Endothelial cell of umbilical vein (primary cell): ENCODE measurements around the gene VEGFA. TPM values are rescaled to one million over a fixed set of nuclear protein-coding genes. Genes with fewer than 3 reads are reported as not detected.

Experiments
- BruUV-seq: library from RNA; stranded (reverse); fragments of 400-500 nt; replicated peaks from 2 replicates; lab custom pipeline; 2021; lab: Mats Ljungman, UMichigan
- CTCF ChIA-PET: fragments of 300-600, 350-600 bp; sonication (Branson Sonifier 250); formaldehyde crosslinking; loops from one replicate; lab custom pipeline; 2021; ENCODE audit warnings: antibody characterized with exemption, inconsistent platforms; lab: Charles Lee
- POLR2A ChIA-PET: fragments of 300-600, 350-600 bp; sonication (Branson Sonifier 250); formaldehyde crosslinking; loops from one replicate; lab custom pipeline; 2021; ENCODE audit warnings: antibody characterized with exemption, inconsistent platforms; lab: Charles Lee
- DNase-seq: peaks from one replicate; pipeline ENCODE4 v3.0.0-alpha.2; 2011; ENCODE audit warnings: low read depth, low spot score
- FAIRE-seq: peaks from 2 replicates; lab custom pipeline; 2011; peaks lifted over from hg19 to GRCh38; lab: Jason Lieb, UNC
- H2AFZ ChIP-seq: 2 replicates; pipeline ENCODE4 v1.6.0; 2012; ENCODE audit warnings: low read depth, low read length, control low read depth, inconsistent platforms
- H3K27ac ChIP-seq: 2 replicates; pipeline ENCODE4 v1.5.1; 2011; ENCODE audit warnings: low read depth, mild to moderate bottlenecking, control low read depth, low read length, moderate library complexity; ENCODE audit not compliant: insufficient read depth
- H3K27me3 ChIP-seq, 2 experiments: 2 replicates each; pipeline versions ENCODE4 v1.6.0 to v1.6.1; 2011; ENCODE audit warnings: low read length in 2 of 2, mixed read lengths in 1 of 2; ENCODE audit not compliant: control insufficient read depth in 2 of 2, insufficient read depth in 2 of 2
- H3K36me3 ChIP-seq, 2 experiments: 2 replicates in 1 of 2; 3 replicates in 1 of 2; pipeline ENCODE4 v1.5.1; 2011; ENCODE audit warnings: low read length in 2 of 2, mild to moderate bottlenecking in 1 of 2, moderate library complexity in 1 of 2; ENCODE audit not compliant: control insufficient read depth in 2 of 2, insufficient read depth in 2 of 2; ENCODE audit errors: extremely low read depth in 1 of 2
- H3K4me1 ChIP-seq: 3 replicates; pipeline ENCODE4 v1.5.1; 2011; ENCODE audit warnings: mild to moderate bottlenecking, low read length; ENCODE audit not compliant: control insufficient read depth, insufficient read depth; ENCODE audit errors: extremely low read depth
- H3K4me2 ChIP-seq: 2 replicates; pipeline ENCODE4 v1.6.1; 2011; ENCODE audit warnings: low read length, control low read depth, mixed read lengths; ENCODE audit not compliant: insufficient read depth
- H3K4me3 ChIP-seq, 3 experiments: fragments of 200-600 bp in 1 of 3; sonication (generic), shearing (Covaris generic) in 1 of 3; replicated peaks in 1 of 3; 2 replicates each; pipeline ENCODE4 v1.5.1; 2011 to 2016; ENCODE audit warnings: control low read depth in 3 of 3, low read length in 3 of 3, mild to moderate bottlenecking in 2 of 3, inconsistent platforms in 1 of 3, low read depth in 1 of 3, moderate library complexity in 1 of 3; ENCODE audit not compliant: insufficient read depth in 1 of 3
- H3K79me2 ChIP-seq: 2 replicates; pipeline ENCODE4 v1.6.0; 2012; ENCODE audit warnings: low read length, inconsistent platforms; ENCODE audit not compliant: control insufficient read depth, insufficient read depth
- H3K9ac ChIP-seq: replicated peaks from 2 replicates; pipeline ENCODE3; 2011; ENCODE audit warnings: low read length, control low read depth; ENCODE audit not compliant: insufficient read depth; ENCODE audit errors: extremely low read depth
- H3K9me1 ChIP-seq: replicated peaks from 3 replicates; pipeline ENCODE4 v1.6.0; 2011; ENCODE audit warnings: mild to moderate bottlenecking, low read length; ENCODE audit not compliant: control insufficient read depth, insufficient read depth; ENCODE audit errors: extremely low read depth
- H3K9me3 ChIP-seq: replicated peaks from 2 replicates; pipeline ENCODE4 v1.5.1; 2012; ENCODE audit warnings: low read length, inconsistent platforms; ENCODE audit not compliant: control insufficient read depth, insufficient read depth
- H4K20me1 ChIP-seq: replicated peaks from 2 replicates; pipeline ENCODE3; 2011; ENCODE audit warnings: mild to moderate bottlenecking, low read length; ENCODE audit not compliant: control insufficient read depth, insufficient read depth; ENCODE audit errors: extremely low read depth
- CTCF ChIP-seq, 2 donors: IDR thresholded peaks; 1 replicate in 1 of 2; 2 replicates in 1 of 2; pipeline ENCODE4 v1.5.1; 2011; ENCODE audit warnings: low read length in 2 of 2, mild to moderate bottlenecking in 2 of 2, moderate library complexity in 2 of 2, control low read depth in 1 of 2, inconsistent platforms in 1 of 2, low read depth in 1 of 2; ENCODE audit not compliant: insufficient read depth in 1 of 2; ENCODE audit errors: extremely low read depth in 1 of 2
- EZH2 ChIP-seq: IDR thresholded peaks from 2 replicates; pipeline ENCODE4 v1.6.1; 2012; ENCODE audit warnings: borderline replicate concordance, low read depth, mild to moderate bottlenecking, moderate library complexity, low read length, inconsistent platforms; ENCODE audit not compliant: severe bottlenecking
- FOS ChIP-seq: IDR thresholded peaks from 2 replicates; pipeline ENCODE4 v1.6.1; 2011; ENCODE audit warnings: mild to moderate bottlenecking, low read length, moderate library complexity, borderline replicate concordance; ENCODE audit not compliant: insufficient read depth
- GATA2 ChIP-seq: IDR thresholded peaks from 2 replicates; pipeline ENCODE4 v1.7.0; 2011; ENCODE audit warnings: low read depth, mild to moderate bottlenecking, moderate library complexity, mixed read lengths, low read length; ENCODE audit not compliant: insufficient read length, insufficient read depth
- JUN ChIP-seq: IDR thresholded peaks from 2 replicates; pipeline ENCODE4 v1.6.1; 2011; ENCODE audit warnings: borderline replicate concordance, low read depth; ENCODE audit not compliant: insufficient read length, insufficient read depth
- MYC ChIP-seq: IDR thresholded peaks from one replicate; pipeline ENCODE4 v1.6.1; 2011; ENCODE audit warnings: mild to moderate bottlenecking, low read depth, low read length
- POLR2A ChIP-seq: IDR thresholded peaks from 2 replicates; pipeline ENCODE4 v1.6.1; 2012; ENCODE audit warnings: low read depth, mild to moderate bottlenecking, control low read depth, low read length
- POLR2AphosphoS5 ChIP-seq: IDR thresholded peaks from 2 replicates; pipeline ENCODE4 v1.6.1; 2012; ENCODE audit warnings: low read depth, mild to moderate bottlenecking, control low read depth, low read length, moderate library complexity; ENCODE audit not compliant: insufficient read depth
- dilution Hi-C: fragments of 300-500 bp; cut with MboI; formaldehyde crosslinking; loops from one replicate; pipeline ENCODE4 v1.15.0; 2019; ENCODE audit warnings: low sequenced_read_pairs; ENCODE audit not compliant: extremely low pct_ligation_motif_present
- intact Hi-C: fragments of 100-400 bp; cut with micrococcal nuclease; formaldehyde crosslinking; loops from one replicate; pipeline ENCODE4 v1.10.0; 2022
- polyA plus RNA-seq, 4 experiments: library from polyadenylated mRNA; depleted of rRNA in 3 of 4; stranded (reverse) in 3 of 4; unstranded in 1 of 4; fragments of >200 nt; gene quantifications; 2 replicates each; pipeline versions ENCODE4 v1.2.1 to v1.2.3, GENCODE V29; 2011 to 2012; ENCODE audit warnings: missing spikeins in 1 of 4
- total RNA-seq: library from RNA; stranded (reverse); gene quantifications from 2 replicates; pipeline ENCODE4 v1.2.3, GENCODE V29; 2021
- TF ChIP-seq, protein P1 (sequence below): IDR thresholded peaks from 2 replicates; pipeline ENCODE4 v1.6.1; 2011; ENCODE audit not compliant: insufficient read depth, insufficient read length

VEGFA gene
- total and polyA plus RNA-seq, 2 donors (not counting 3 experiments of a cell fraction or from before 2014, with no cell fraction given): 18.1 to 19.9 TPM

- FAIRE-seq (no peak), DNase-seq (no peak)
- intact Hi-C loops (no loop called here), dilution Hi-C loops (no loop called here)
- Histone ChIP-seq H2AFZ (no peak overlapping the region), H3K79me2 (no peaks in the 10 kb centered on the region), H3K9me1 (no peaks in the 10 kb centered on the region), H4K20me1 (no peaks in the 10 kb centered on the region), H3K9ac (no peak overlapping the region), H3K9me3 (no peaks in the 10 kb centered on the region), H3K4me1 (peaks cover 2% of the 10 kb centered on the region), H3K4me2 (no peak overlapping the region), H3K4me3 (no peak overlapping the region), H3K27ac (no peak overlapping the region), H3K27me3 (no peaks in the 10 kb centered on the region), H3K36me3 (no peaks in the 10 kb centered on the region)
- ChIA-PET POLR2A (no interaction called here), CTCF (interaction anchor here (0.6 to 1.7 kb wide), 4 partner anchors 9 to 345 kb away, joined by 3 to 5 read pairs (median 4); no protein-coding TSS in a partner anchor)
- BruUV-seq: no TSS peak
- no peak for TF ChIP-seq JUN
- TF ChIP-seq POLR2A: no peak
- no peak for TF ChIP-seq POLR2AphosphoS5
- no peak for TF ChIP-seq CTCF (IDR thresholded peaks at IDR 0.05; ENCODE audit: extremely low read depth in 1 of 2, insufficient read depth in 1 of 2, low read depth in 1 of 2, low read length in 2 of 2)
- no peak for TF ChIP-seq GATA2
- TF ChIP-seq, protein P1, sequence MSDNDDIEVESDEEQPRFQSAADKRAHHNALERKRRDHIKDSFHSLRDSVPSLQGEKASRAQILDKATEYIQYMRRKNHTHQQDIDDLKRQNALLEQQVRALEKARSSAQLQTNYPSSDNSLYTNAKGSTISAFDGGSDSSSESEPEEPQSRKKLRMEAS: no peak
- TF ChIP-seq EZH2: no peak
- no peak for TF ChIP-seq MYC
- no peak for TF ChIP-seq FOS
Measured at GRCh38 chr6:43734294-43734665, 35.7 kb upstream of the VEGFA start.
